CMK (cell line): ENCODE measurements around the gene MYH4.

Source experiments
- DNase-seq: peaks from one replicate; pipeline ENCODE4 v3.0.0-alpha.2; 2010; ENCODE audit warnings: low read depth

Gene MYH4

DNA sequence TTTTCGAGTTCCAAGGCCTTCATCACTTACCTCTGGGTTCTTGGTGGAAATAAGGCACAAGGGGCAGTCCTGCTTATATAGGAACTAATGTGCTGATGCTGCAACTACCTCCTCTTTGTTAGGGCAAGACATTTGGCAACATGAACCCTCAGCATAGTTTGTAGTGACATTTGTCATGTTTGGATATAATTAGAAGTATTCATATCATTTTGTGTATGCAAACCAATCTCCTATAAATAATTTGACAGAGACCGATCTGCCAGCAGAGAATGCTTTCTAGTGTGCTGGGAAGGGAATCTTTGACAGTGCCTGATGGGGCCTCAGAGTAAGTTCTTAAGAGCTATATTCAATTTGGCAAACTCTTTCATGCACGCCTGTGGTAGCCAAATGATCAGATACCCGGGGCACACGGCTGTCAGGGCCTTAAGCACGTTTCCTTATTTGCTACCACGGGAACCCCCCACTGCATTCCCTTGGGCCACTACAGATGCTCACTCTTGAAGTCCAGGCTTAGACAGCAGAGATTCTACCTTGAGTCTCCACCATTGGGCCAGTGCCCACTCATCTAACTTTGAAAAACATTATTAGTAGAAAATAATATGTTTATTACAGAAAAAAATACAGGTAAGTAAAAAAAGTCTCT is 47.3 kb downstream of the MYH4 start, which contains the start of gene MYH8:
Gene MYH8, minus strand, starts transcription at position 51 of the 643 bp plus-strand sequence. CDS start 1,723 bp downstream, outside the sequence.
- DNase-seq, result no peak

DNA sequence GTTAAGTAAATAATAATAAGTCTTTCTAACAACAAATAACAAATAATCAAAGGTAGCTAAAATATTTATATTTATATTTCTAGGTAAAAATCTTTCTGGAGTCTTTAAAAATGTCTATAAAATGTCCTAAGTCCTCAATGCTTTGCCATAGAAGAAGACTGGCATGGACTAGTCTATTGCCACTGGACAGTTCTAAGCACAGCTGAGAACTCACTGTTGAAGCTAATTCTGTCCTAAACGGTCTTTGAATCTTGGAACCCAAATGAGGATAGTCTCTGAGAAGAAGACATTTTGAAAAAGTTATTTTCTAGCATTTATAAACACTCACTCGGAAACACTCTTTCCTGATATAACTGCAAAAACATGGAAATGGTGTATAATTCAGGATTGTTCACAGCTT is 48.1 kb downstream of the MYH4 start:
- no peak for DNase-seq

DNA sequence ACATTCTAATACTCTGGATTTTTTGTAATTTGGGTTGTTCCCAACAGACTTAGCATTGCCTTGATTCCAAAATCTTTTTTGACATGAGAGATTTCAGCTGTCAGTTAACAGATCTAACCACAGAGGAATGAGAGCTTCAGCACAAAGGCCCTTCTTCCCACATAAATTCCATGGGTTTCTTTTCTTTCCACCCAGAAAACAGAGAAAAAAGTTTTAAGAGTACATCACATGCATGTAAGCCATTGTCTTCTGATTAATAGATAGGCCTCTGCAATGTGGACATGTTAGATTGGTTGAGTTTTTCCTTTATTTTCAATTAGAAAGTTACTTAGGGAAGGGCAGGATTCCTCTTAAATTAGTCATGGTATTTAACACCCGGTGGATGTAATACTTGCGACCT is 48.5 kb downstream of the MYH4 start:
- DNase-seq, result no peak

DNA sequence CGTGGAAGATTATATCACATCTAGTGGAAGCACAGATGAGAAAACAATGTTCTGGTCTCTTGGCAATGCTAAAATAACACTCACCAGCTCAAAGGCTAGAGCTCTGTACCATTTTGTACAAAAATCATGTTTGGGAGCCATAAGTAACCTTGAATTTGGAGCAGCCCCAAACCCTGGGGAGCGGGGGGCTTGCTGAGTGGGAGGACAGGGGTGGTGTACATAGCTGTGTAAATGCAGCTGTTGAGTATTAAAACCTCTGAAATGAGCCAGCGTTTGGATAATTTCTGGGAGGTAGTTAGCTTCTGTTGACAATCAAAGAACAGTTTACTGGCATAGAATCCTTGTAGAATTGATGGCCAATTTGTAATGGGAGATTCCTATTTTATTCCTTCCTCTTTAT is 51.9 kb downstream of the MYH4 start:
- no peak for DNase-seq

DNA sequence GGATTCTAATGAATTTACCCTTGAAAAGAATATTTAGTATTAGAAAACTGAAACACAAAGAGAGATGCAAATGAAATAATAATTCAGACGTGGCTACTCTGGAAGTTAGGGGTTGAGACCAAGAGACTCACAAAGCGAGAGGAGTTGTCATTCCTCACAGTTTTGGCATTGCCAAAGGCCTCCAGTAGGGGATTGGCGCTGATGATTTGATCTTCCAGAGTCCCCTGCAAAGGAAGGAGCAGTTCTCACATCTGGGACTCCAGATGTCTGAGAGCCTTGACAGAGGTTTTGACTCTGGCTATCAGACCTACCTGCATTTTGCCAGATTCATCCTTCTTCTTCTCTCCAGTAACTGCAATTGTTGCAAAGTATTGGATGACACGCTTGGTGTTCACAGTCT is 54.2 kb downstream of the MYH4 start:
- DNase-seq, result no peak

DNA sequence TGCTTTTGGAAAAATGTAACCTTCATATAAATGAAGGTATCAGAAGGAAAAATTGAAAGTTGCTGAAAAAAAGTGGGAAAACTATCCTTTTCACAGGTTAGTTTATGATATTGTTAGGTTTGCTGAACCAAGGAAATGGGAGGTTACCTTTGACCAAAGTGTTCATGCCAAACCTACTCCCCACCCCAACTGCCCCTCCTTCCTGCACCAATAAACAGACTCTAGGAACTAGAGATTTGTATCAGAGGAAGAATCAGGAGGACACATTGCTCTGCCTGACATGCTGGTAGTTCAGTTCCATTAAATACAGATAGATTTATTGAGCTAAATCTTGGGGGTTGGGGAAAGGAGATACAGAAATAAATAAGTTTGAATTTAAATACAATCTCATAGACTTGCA is 65.8 kb downstream of the MYH4 start:
- no peak for DNase-seq

DNA sequence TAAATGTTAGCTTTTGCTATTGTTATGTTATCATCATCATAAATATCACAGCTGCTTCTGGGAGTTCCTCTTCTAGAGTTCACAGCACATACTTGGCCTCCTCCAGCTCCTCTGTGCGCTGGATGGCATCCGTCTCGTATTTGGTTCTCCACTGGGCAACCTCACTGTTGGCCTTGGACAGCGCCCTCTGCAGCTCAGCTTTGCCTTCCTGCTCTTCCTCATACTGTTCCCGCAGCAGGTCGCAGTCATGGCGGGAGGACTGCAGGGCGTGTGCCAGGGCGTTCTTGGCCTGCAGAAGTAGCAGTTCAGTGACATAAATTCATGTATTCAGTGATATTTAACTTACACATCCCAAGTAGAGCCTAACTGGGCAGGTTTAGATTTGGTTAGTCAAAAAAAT is 71.0 kb downstream of the MYH4 start:
- no peak for DNase-seq

DNA sequence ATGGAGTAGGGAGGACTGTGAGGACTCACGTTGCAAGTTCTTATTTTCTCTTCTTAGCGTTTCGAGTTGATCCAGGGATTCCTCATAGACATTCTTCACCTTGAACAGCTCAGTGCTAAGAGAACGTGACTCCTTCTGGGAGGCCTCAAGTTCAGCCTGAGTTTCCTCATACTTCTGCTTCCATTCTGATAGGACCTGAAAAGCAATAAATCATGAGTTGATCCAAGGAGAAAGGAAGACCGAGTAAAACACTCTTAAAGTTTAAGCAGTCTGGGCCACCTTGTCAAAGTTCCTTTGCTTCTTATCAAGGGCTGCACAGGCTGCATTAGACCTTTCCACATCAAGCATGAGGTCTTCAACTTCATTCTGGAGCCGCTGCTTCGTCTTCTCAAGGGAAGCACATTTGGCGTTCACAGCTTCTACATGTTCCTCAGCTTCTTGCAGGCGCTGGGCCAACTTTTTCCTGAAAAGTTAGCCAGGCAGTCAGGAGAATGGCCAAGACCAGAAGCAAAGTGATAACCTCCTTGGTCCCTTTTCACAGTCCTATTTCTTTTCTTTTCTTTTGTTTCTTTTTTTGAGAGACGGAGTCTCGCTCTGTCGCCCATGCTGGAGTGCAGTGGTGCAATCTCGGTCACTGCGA is 72.7 kb downstream of the MYH4 start:
- no peak for DNase-seq

DNA sequence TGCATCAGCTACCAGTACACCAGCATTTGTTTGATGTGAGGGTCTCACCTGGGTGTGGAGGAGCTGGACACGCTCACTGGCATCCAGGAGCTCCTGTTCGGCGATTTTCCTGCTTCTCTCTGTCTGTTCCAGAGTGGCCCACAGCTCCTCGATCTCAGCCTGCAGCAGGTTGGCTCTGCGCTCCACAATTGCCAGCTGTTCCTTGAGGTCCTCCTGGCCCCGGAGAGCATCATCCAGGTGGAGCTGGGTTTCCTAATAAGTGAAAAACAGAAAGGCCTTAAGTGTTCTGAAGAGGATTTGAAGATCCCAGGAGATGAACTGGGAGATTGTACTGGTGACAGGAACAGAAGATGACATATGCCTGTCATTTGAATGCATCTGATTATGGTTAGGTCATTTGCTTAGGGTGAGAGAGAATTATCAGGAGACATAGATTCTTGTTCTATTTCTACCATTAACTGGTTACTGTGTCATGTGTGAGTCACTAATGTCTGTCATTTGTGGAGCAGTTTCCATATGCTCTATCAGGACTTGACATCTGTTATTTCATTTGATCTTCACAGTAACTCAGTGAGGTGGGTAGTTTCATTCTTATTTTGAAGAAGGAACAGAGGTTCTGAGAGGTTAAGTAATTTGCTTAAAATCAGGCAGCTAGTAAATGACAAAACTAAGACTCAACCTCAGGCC is 75.0 kb downstream of the MYH4 start:
- no peak for DNase-seq
